Measurements from ENCODE around the gene MTUS2. TPM values are rescaled to one million over a fixed set of nuclear protein-coding genes. Genes with fewer than 3 reads are reported as not detected.

Gene MTUS2
- total RNA-seq, 1 experiment from 2014 or later, result 1.7 TPM

- no peak for DNase-seq
- no TSS peak for BruUV-seq (replicated peaks)
- H3K9me3 ChIP-seq, result no peaks in the 10 kb centered on the region
- Mint-ChIP-seq H3K27ac (ENCODE audit: unreplicated experiment) (no peak overlapping the region), H3K4me3 (ENCODE audit: unreplicated experiment) (no peak overlapping the region), H3K27me3 (ENCODE audit: insufficient read depth, unreplicated experiment) (peaks cover 20% of the 10 kb centered on the region), H3K9me3 (ENCODE audit: unreplicated experiment) (no peaks in the 10 kb centered on the region), H3K36me3 (ENCODE audit: insufficient read depth, unreplicated experiment) (no peaks in the 10 kb centered on the region), H3K4me1 (ENCODE audit: low read depth, unreplicated experiment) (no peaks in the 10 kb centered on the region)
- TF ChIP-seq CTCF (IDR thresholded peaks at IDR 0.05; ENCODE audit: insufficient read depth in 1 of 2, low read depth in 1 of 2, low read length in 1 of 2, severe bottlenecking in 1 of 2, unreplicated experiment in 1 of 2), result no peak
- peaks cover 6% of the 10 kb centered on the region for H3K27me3 ChIP-seq (replicated peaks; ENCODE audit: control insufficient read depth, insufficient read depth, low read length)
- POLR2A ChIA-PET, result no interaction called here
- no peaks in the 10 kb centered on the region for H3K36me3 ChIP-seq (ENCODE audit: control insufficient read depth, insufficient read depth, low read length)
- no peaks in the 10 kb centered on the region for H3K4me1 ChIP-seq
- intact Hi-C loops (cut with micrococcal nuclease; ENCODE audit: unreplicated experiment), result no loop called here
- CTCF ChIA-PET, result no interaction called here
- H3K4me3 ChIP-seq (ENCODE audit: low read depth, low read length), result no peak overlapping the region
These were observed 36.1 kb downstream of the MTUS2 start for GRCh38 chr13:28856287-28856686.

- H3K4me3 Mint-ChIP-seq (ENCODE audit: unreplicated experiment), result no peak overlapping the region
- DNase-seq, result no peak
- H3K27me3 ChIP-seq (replicated peaks; ENCODE audit: control insufficient read depth, insufficient read depth, low read length), result peaks cover 3% of the 10 kb centered on the region
- no peak overlapping the region for H3K4me3 ChIP-seq (ENCODE audit: low read depth, low read length)
- POLR2A ChIA-PET, result no interaction called here
- BruUV-seq (replicated peaks), result no TSS peak
- H3K27ac Mint-ChIP-seq (ENCODE audit: unreplicated experiment), result no peak overlapping the region
- CTCF ChIA-PET, result interaction anchor here (0.6 kb wide), 1 partner anchor 60 kb away, joined by 4 read pairs; no protein-coding TSS in a partner anchor
- peaks cover 15% of the 10 kb centered on the region for H3K27me3 Mint-ChIP-seq (ENCODE audit: insufficient read depth, unreplicated experiment)
- no peaks in the 10 kb centered on the region for H3K4me1 Mint-ChIP-seq (ENCODE audit: low read depth, unreplicated experiment)
- intact Hi-C loops (cut with micrococcal nuclease; ENCODE audit: unreplicated experiment), result no loop called here
- no peaks in the 10 kb centered on the region for H3K9me3 ChIP-seq
- TF ChIP-seq CTCF (IDR thresholded peaks at IDR 0.05; ENCODE audit: insufficient read depth in 1 of 2, low read depth in 1 of 2, low read length in 1 of 2, severe bottlenecking in 1 of 2, unreplicated experiment in 1 of 2), result no peak
- no peaks in the 10 kb centered on the region for H3K9me3 Mint-ChIP-seq (ENCODE audit: unreplicated experiment)
- no peaks in the 10 kb centered on the region for H3K36me3 Mint-ChIP-seq (ENCODE audit: insufficient read depth, unreplicated experiment)
- no peaks in the 10 kb centered on the region for H3K36me3 ChIP-seq (ENCODE audit: control insufficient read depth, insufficient read depth, low read length)
- no peaks in the 10 kb centered on the region for H3K4me1 ChIP-seq
These were observed 38.9 kb downstream of the MTUS2 start for GRCh38 chr13:28859069-28859468.

GRCh38 chr13:28859717-28860116 is 39.6 kb downstream of the MTUS2 start:
- POLR2A ChIA-PET, result no interaction called here
- TF ChIP-seq CTCF (IDR thresholded peaks at IDR 0.05; ENCODE audit: insufficient read depth in 1 of 2, low read depth in 1 of 2, low read length in 1 of 2, severe bottlenecking in 1 of 2, unreplicated experiment in 1 of 2), result no peak
- no peaks in the 10 kb centered on the region for H3K36me3 Mint-ChIP-seq (ENCODE audit: insufficient read depth, unreplicated experiment)
- BruUV-seq (replicated peaks), result no TSS peak
- H3K27ac Mint-ChIP-seq (ENCODE audit: unreplicated experiment), result no peak overlapping the region
- H3K4me3 Mint-ChIP-seq (ENCODE audit: unreplicated experiment), result no peak overlapping the region
- CTCF ChIA-PET, result no interaction called here
- no peaks in the 10 kb centered on the region for H3K4me1 Mint-ChIP-seq (ENCODE audit: low read depth, unreplicated experiment)
- H3K36me3 ChIP-seq (ENCODE audit: control insufficient read depth, insufficient read depth, low read length), result no peaks in the 10 kb centered on the region
- no peaks in the 10 kb centered on the region for H3K9me3 Mint-ChIP-seq (ENCODE audit: unreplicated experiment)
- H3K27me3 Mint-ChIP-seq (ENCODE audit: insufficient read depth, unreplicated experiment), result peaks cover 11% of the 10 kb centered on the region
- DNase-seq, result no peak
- H3K4me3 ChIP-seq (ENCODE audit: low read depth, low read length), result no peak overlapping the region
- H3K4me1 ChIP-seq, result no peaks in the 10 kb centered on the region
- H3K9me3 ChIP-seq, result no peaks in the 10 kb centered on the region
- H3K27me3 ChIP-seq (replicated peaks; ENCODE audit: control insufficient read depth, insufficient read depth, low read length), result peaks cover 3% of the 10 kb centered on the region
- intact Hi-C loops (cut with micrococcal nuclease; ENCODE audit: unreplicated experiment), result no loop called here
